ENCODE results near the gene HLA-DRB1.

- TF ChIP-seq CTCF (IDR thresholded peaks at IDR 0.05) (no peak), EZH2 (IDR thresholded peaks at IDR 0.05) (no peak)
Observed at GRCh38 chr6:32635526-32636123, 46.0 kb upstream of the HLA-DRB1 start.

Data from neural progenitor cell (in vitro differentiated cells).